Fibroblast of the aortic adventitia (primary cell): ENCODE data around the gene UBL7. TPM values are rescaled to one million over a fixed set of nuclear protein-coding genes. Genes with fewer than 3 reads are reported as not detected.

Source experiments
- DNase-seq: peaks from one replicate; pipeline ENCODE4 v3.0.0-alpha.2; 2010; ENCODE audit warnings: low read depth
- H3K4me3 ChIP-seq: 2 replicates; pipeline ENCODE4 v1.5.1; 2011; ENCODE audit warnings: low read depth, mild to moderate bottlenecking, control low read depth, low read length, moderate library complexity
- total RNA-seq: library from RNA; depleted of rRNA; stranded (reverse); fragments of >200 nt; gene quantifications from 2 replicates; pipeline ENCODE4 v1.2.3, GENCODE V29; 2012; ENCODE audit warnings: low replicate concordance
- TF ChIP-seq, protein P1 (sequence below): IDR thresholded peaks from 2 replicates; pipeline ENCODE4 v1.5.1; 2011; ENCODE audit warnings: mild to moderate bottlenecking, low read length, control low read depth, inconsistent platforms; ENCODE audit not compliant: insufficient read depth

Gene UBL7
- total RNA-seq, 1 donor: 50.3 TPM

GRCh38 chr15:74500401-74500800 is 39.4 kb upstream of the UBL7 start:
- H3K4me3 ChIP-seq: no peak overlapping the region
- DNase-seq: no peak
- TF ChIP-seq, protein P1, sequence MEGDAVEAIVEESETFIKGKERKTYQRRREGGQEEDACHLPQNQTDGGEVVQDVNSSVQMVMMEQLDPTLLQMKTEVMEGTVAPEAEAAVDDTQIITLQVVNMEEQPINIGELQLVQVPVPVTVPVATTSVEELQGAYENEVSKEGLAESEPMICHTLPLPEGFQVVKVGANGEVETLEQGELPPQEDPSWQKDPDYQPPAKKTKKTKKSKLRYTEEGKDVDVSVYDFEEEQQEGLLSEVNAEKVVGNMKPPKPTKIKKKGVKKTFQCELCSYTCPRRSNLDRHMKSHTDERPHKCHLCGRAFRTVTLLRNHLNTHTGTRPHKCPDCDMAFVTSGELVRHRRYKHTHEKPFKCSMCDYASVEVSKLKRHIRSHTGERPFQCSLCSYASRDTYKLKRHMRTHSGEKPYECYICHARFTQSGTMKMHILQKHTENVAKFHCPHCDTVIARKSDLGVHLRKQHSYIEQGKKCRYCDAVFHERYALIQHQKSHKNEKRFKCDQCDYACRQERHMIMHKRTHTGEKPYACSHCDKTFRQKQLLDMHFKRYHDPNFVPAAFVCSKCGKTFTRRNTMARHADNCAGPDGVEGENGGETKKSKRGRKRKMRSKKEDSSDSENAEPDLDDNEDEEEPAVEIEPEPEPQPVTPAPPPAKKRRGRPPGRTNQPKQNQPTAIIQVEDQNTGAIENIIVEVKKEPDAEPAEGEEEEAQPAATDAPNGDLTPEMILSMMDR: no peak

DNA sequence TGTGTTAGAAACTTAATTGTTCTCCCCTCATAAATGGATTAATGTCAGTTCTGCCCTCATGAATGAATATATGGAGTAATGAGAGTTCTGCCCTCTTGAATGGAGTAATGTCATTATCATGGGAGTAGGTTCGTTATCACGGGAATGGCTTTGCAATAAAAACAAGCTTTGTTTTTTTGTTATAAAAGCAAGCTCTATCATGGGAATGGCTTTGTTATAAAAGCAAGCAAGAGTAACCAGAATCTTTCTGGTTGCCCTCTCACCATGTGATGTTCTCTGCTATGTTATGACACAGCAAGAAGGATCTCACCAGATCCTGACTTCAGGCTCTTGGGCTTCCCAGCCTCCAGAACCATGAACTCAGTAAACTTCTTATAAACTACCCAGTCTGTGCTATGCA is 38.4 kb upstream of the UBL7 start:
- TF ChIP-seq, protein P1: no peak
- DNase-seq: no peak
- no peak overlapping the region for H3K4me3 ChIP-seq

DNA sequence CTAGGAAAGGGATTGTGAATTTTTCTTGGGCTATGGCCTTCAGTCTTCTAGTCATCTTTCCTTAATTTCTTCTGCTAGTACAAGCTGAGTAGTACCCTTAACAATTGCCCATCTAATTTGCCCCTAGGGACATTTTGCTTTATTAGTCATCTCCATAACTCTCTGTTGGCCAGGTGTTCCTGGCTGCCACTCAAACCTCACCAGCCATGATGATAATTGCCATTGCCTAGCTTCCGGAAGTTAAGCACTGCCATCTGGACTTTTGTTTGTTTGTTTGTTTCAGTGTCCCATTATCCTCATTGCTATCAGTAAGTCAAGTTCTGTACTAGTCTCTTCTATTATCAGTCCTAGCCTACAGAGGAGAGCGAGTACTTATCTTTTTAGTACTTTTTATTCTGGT is 36.6 kb upstream of the UBL7 start:
- DNase-seq: peak; percentile 19
- TF ChIP-seq, protein P1: no peak
- H3K4me3 ChIP-seq: no peak overlapping the region

GRCh38 chr15:74496648-74497047 is 35.7 kb upstream of the UBL7 start:
- DNase-seq: no peak
- TF ChIP-seq, protein P1: no peak
- no peak overlapping the region for H3K4me3 ChIP-seq

DNA sequence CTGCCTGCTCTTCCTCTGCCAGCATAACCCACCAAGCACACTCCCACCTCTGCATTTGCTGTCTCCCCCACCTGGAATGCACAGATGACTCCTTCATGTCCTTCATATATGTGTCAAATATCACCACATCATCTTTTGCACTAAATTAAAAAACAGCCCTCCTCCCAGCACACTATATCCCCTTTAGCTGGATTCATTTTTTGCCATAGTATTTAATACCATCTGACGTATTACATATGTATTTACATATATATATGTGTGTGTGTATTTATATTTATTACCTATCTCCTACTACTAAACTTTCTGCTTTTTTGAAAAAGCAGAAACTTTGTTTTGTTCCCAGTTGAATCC is 29.4 kb upstream of the UBL7 start:
- TF ChIP-seq, protein P1: peak; percentile 24
- no peak for DNase-seq
- no peak overlapping the region for H3K4me3 ChIP-seq

DNA sequence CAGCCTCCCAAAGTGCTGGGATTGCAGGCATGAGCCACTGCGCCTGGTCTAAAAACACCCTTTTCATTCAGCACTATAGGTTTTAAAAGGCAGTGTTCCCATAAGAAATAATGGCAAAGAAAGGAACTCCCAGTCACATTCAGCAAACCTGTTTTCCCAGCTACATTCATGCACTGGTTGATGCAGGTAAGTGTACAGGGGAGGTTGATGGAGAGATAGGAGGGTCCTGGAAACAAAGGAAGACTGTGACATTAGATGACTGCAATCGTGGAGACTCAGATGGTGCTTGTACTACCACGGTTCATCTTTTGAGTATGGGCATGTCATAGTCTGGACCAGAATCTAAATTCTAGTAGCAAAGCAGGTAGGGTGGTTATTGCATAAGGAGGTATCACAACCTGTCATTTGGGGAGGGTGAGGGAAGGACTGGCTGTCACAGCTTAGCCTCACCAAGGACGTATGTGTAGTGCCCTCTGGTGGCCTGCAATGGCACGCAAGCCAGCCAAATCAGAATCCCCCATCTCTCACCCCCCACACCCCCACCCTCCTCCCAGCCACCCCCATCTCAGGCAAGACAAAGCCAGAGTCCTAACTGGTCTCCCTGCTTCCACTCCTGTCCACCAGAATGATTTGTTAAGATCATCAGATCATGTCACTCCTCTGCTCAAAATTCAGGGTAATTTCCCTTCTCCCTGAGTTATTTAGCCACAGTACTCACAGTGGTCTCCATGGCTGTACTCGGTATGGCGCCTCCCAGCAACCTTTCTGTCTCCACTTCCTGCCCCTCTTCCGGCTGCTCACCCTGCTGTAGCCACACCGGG is 28.8 kb upstream of the UBL7 start:
- no peak overlapping the region for H3K4me3 ChIP-seq
- TF ChIP-seq, protein P1: peak; percentile 72
- DNase-seq: peak; percentile 51

GRCh38 chr15:74488776-74489175 is 27.8 kb upstream of the UBL7 start:
- DNase-seq: no peak
- TF ChIP-seq, protein P1: no peak
- no peak overlapping the region for H3K4me3 ChIP-seq
